NT2/D1 (cell line): ENCODE results near the gene ADSS1.

Source experiments
- SUZ12 ChIP-seq: IDR thresholded peaks from 2 replicates; pipeline ENCODE4 v1.6.1; 2011; ENCODE audit not compliant: insufficient read length, insufficient read depth; ENCODE audit errors: extremely low read depth
- YY1 ChIP-seq: IDR thresholded peaks from 2 replicates; pipeline ENCODE4 v1.6.1; 2011; ENCODE audit not compliant: insufficient read length, insufficient read depth
- ZNF274 ChIP-seq: IDR thresholded peaks from 2 replicates; pipeline ENCODE4 v1.6.1; 2011; ENCODE audit warnings: mild to moderate bottlenecking, low read depth, low read length

DNA sequence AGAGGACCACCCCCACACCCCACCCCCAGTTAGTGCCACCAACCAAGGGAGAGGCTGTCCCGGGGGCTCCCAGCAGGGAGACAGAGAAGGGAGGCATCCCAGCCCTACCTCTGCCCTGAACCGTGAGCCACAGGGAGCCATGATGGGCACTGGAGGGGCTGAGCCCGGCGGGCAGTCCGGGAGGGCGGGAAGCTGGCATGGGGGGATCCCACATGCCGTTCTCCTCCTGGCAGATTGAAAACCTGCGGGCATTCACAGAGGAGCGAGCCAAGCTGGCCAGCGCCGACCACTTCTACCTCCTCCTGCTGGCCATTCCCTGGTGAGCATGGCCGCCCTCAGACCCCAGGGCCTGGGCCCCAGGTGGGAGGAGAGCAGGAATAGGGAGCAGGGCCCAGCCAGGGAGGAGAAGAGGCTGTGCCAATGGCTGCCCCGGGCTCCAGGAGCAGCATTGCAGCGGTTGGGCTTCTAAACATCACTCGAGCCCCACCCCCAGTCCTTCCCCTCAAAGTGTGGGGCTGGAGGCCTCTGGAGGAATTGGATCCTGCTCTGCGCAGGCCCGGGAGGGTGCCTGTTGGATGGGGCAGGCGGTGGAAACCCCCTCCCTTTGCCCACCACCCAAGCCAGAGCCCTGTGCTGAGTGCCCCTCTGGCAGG is 14.5 kb upstream of the ADSS1 start:
- TF ChIP-seq YY1 (no peak), ZNF274 (no peak), SUZ12 (no peak)
